Type B pancreatic cell (in vitro differentiated cells): Measurements from ENCODE around the gene PMVK. TPM values are rescaled to one million over a fixed set of nuclear protein-coding genes. Genes with fewer than 3 reads are reported as not detected.

Source experiments
- DNase-seq: peaks from one replicate; pipeline ENCODE4 v3.0.0; 2021; ENCODE audit warnings: mixed read lengths; ENCODE audit not compliant: unreplicated experiment; ENCODE audit errors: extremely low spot score
- H3K27ac Mint-ChIP-seq: 2 replicates; pipeline ENCODE4 v1.8.0; 2021; ENCODE audit warnings: mild to moderate bottlenecking, mixed read lengths
- H3K27me3 Mint-ChIP-seq: 2 replicates; pipeline ENCODE4 v1.8.0; 2021; ENCODE audit warnings: mixed read lengths
- H3K36me3 Mint-ChIP-seq: 2 replicates; pipeline ENCODE4 v1.8.0; 2021; ENCODE audit warnings: mixed read lengths
- H3K4me1 Mint-ChIP-seq: one replicate; pipeline ENCODE4 v1.8.0; 2021; ENCODE audit warnings: mixed read lengths; ENCODE audit not compliant: unreplicated experiment
- H3K4me3 Mint-ChIP-seq: 2 replicates; pipeline ENCODE4 v1.8.0; 2021; ENCODE audit warnings: mild to moderate bottlenecking, mixed read lengths
- H3K9me3 Mint-ChIP-seq: 2 replicates; pipeline ENCODE4 v1.8.0; 2021; ENCODE audit warnings: mixed read lengths
- CTCF ChIP-seq: fragments of 200-600 bp; sonication (generic); conservative IDR thresholded peaks from 2 replicates; pipeline ENCODE4 v1.5.0; 2021; ENCODE audit warnings: antibody characterized with exemption, mild to moderate bottlenecking
- total RNA-seq: library from RNA; stranded (reverse); gene quantifications from 2 replicates; pipeline ENCODE4 v1.2.1, GENCODE V29; 2021; ENCODE audit warnings: low replicate concordance

The PMVK gene
- total RNA-seq, 1 donor from 2014 or later: 30.3 TPM

- peaks cover 13% of the 10 kb centered on the region for H3K36me3 Mint-ChIP-seq
- H3K4me3 Mint-ChIP-seq: peak overlapping the region; percentile 92
- DNase-seq: no peak
- no peaks in the 10 kb centered on the region for H3K9me3 Mint-ChIP-seq
- H3K4me1 Mint-ChIP-seq: peaks cover 22% of the 10 kb centered on the region
- TF ChIP-seq CTCF: no peak
- peak overlapping the region; percentile 91 for H3K27ac Mint-ChIP-seq
- no peaks in the 10 kb centered on the region for H3K27me3 Mint-ChIP-seq
Measured at GRCh38 chr1:154962795-154963330, 26.3 kb upstream of the PMVK start.

GRCh38 chr1:154962156-154962749 lies 25.7 kb upstream of the PMVK start:
- TF ChIP-seq CTCF: no peak
- Mint-ChIP-seq H3K36me3 (peaks cover 15% of the 10 kb centered on the region), H3K4me3 (peak overlapping the region; percentile 92), H3K27me3 (no peaks in the 10 kb centered on the region), H3K9me3 (no peaks in the 10 kb centered on the region), H3K4me1 (peaks cover 26% of the 10 kb centered on the region), H3K27ac (peak overlapping the region; percentile 91)
- no peak for DNase-seq

GRCh38 chr1:154961207-154962155 lies 25.0 kb upstream of the PMVK start, which contains the start of gene PYGO2:
TSS of gene PYGO2 (minus strand) at chr1:154961782. CDS start at chr1:154961576, 206 bp downstream.
- TF ChIP-seq CTCF: peak; percentile 68
- no peaks in the 10 kb centered on the region for H3K9me3 Mint-ChIP-seq
- no peaks in the 10 kb centered on the region for H3K27me3 Mint-ChIP-seq
- H3K27ac Mint-ChIP-seq: peak within 1 kb of the TSS; percentile 94
- H3K36me3 Mint-ChIP-seq: peaks cover 16% of the 10 kb centered on the region
- DNase-seq: peak; percentile 85
- H3K4me3 Mint-ChIP-seq: peak within 1 kb of the TSS; percentile 97
- H3K4me1 Mint-ChIP-seq: peaks cover 34% of the 10 kb centered on the region

GRCh38 chr1:154960446-154961136 lies 24.1 kb upstream of the PMVK start:
- DNase-seq: no peak
- no peak for TF ChIP-seq CTCF
- Mint-ChIP-seq H3K36me3 (peaks cover 16% of the 10 kb centered on the region), H3K4me1 (peaks cover 43% of the 10 kb centered on the region), H3K27me3 (no peaks in the 10 kb centered on the region), H3K4me3 (peak overlapping the region; percentile 97), H3K27ac (peak overlapping the region; percentile 94), H3K9me3 (no peaks in the 10 kb centered on the region)

GRCh38 chr1:154959426-154959780 lies 22.9 kb upstream of the PMVK start:
- Mint-ChIP-seq H3K9me3 (no peaks in the 10 kb centered on the region), H3K27me3 (no peaks in the 10 kb centered on the region), H3K36me3 (peaks cover 12% of the 10 kb centered on the region), H3K27ac (no peak overlapping the region), H3K4me1 (peaks cover 55% of the 10 kb centered on the region), H3K4me3 (peak overlapping the region; percentile 45)
- DNase-seq: no peak
- no peak for TF ChIP-seq CTCF
